Posterior vena cava (tissue), 2 donors: Measurements from ENCODE around the gene ASIP. TPM values are rescaled to one million over a fixed set of nuclear protein-coding genes. Genes with fewer than 3 reads are reported as not detected.
"Not testable (repeated sequence)": the region's sequence is repeated elsewhere in the genome, so short reads cannot be mapped to it uniquely, and the experiment has no call there.

Experiments used
- DNase-seq: peaks from one replicate; pipeline ENCODE4 v3.0.0-alpha.2; 2020; ENCODE audit warnings: low spot score
- intact Hi-C, 2 donors: fragments of 100-400 bp; cut with DNase I; formaldehyde crosslinking; loops; one replicate each; pipeline versions ENCODE4 v1.14.1 to v1.14.2; 2022 to 2023
- total RNA-seq, 2 donors: library from RNA; stranded (reverse); fragmentation: NEBNext Ultra II Directional; extraction: Animal tissue kit (Norgen Biotek cat#: 25700); gene quantifications; one replicate each; pipeline ENCODE4 v1.2.1, GENCODE V29; 2021
- donor health status: DM: yes; HTN: yes; CAD: no.
- donor health status: DM: yes; HTN: yes; CAD: no.

Gene ASIP
- total RNA-seq, 2 donors from 2014 or later: not detected

- DNase-seq: no peak
These were observed 28.9 kb downstream of the ASIP start for GRCh38 chr20:34269996-34270627.

DNA sequence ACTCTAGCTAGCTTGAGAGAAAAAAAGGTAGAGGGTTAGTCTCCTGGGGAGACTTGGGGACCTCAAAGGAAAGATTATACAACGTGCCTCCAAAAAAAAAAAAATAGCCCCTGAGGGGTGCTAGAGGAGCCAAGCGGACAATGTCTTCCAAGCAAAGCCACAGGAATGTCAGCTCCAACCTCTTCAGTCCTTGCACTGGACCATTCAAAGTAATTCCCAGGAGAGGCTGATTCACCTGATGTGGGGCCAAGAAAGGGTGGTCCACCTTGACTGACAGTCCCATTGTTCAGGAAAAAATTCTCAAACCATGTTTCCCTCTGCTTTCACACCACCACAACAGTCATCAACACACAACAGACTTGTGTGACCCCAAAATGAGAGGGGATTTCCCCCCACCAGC lies 30.7 kb downstream of the ASIP start:
- intact Hi-C loops: no loop called here
- DNase-seq: no peak

More at GRCh38 chr20:34269996-34270627, 28.9 kb downstream of the ASIP start:
- intact Hi-C loops: no loop called here

DNA sequence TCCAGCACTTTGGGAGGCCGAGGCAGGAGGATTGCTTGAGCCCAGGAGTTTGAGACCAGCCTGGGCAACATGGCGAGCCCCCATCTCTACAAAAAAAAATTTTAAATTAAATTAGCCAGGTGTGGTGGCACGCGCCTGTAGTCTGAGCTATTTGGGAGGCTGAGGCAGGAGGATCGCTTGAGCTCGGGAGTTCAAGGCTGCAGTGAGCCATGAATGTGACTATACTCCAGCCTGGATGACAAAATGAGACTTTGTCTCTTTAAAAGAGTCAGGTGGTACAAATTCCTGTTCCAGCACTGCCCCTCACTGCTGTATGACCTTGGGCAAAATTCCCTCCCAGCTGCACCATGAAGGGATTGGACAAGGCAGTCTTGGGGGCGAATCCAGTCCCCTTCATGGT lies 33.5 kb downstream of the ASIP start:
- intact Hi-C loops: no loop called here
- no peak for DNase-seq

DNA sequence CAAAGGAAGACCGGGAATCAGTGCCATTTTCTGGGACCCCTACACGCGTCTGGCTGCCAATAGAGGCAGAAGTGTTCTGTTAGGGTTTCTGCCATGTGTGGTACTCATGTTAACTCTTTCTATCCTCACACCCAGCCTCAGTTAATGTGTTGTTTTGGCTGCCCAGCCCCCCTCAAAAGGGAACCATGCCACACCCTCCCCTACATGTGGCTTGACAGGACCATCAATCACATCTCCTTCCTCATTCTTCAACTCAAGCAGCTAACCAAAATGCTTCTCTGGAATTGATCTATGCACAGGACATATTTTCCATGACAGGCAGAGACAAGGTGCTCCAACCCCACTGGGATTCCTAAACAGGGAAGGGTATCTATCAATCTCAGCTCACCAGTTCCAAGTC lies 40.0 kb downstream of the ASIP start:
- intact Hi-C loops: no loop called here
- no peak for DNase-seq

- intact Hi-C loops: no loop called here
These were observed 40.8 kb downstream of the ASIP start for GRCh38 chr20:34282041-34282440.

DNA sequence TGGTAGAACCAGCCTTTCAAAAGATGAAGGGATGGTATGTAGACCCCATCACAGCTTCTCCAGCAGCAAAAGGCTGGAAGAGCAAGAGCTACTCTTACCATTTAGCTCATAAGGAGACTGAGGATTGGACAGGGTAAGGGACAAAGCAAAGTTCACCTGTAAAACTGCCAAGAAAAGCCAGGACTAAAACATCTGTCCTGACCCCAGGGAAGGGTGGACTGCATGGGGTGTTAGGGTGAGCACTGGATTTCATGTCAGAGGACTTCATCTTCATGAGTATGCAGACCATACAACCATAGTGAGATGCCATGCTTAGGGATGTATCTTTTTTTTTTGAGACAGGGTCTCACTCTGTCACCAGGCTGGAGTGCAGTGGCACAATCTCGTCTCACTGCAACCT lies 42.6 kb downstream of the ASIP start:
- intact Hi-C loops: no loop called here
- DNase-seq: no peak

More at GRCh38 chr20:34282041-34282440, 40.8 kb downstream of the ASIP start:
- no peak for DNase-seq

GRCh38 chr20:34285450-34285849 lies 44.2 kb downstream of the ASIP start:
- intact Hi-C loops: no loop called here
- no peak for DNase-seq

DNA sequence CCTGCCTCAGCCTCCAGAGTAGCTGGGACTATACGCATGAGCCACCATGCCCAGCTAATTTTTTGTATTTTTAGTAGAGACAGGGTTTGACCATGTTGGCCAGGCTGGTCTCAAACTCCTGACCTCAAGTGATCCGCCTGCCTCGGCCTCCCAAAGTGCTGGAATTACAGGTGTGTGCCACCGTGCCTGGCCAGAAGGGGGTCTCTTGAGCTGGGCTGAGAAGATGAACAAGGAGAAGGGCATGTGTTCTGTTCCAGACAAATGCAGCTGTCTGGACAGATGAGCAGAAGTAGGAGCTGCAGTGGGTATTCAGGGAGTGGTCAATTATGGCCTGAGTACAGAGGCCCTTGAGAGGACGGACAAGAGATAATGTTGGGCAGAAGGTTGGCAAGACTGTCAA lies 46.3 kb downstream of the ASIP start:
- intact Hi-C loops, DNase-seq: not testable (repeated sequence)

DNA sequence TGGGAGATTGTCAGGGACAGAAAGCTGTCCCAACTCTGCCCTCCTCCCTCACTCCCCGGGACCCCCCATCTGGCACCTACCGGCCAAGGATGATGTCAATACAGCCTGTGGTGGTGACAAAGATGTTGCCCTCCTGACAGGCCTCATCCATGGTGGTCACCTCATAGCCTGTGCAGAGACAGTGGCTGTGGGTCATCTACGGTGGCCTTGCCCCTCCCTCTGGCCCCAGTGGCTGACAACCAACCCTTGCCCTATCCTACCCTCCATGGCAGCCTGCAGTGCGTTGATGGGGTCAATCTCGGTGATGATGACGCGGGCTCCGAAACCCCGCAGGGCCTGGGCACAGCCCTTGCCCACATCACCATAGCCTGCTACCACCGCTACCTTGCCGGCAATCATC lies 49.2 kb downstream of the ASIP start:
- intact Hi-C loops: no loop called here
- no peak for DNase-seq

DNA sequence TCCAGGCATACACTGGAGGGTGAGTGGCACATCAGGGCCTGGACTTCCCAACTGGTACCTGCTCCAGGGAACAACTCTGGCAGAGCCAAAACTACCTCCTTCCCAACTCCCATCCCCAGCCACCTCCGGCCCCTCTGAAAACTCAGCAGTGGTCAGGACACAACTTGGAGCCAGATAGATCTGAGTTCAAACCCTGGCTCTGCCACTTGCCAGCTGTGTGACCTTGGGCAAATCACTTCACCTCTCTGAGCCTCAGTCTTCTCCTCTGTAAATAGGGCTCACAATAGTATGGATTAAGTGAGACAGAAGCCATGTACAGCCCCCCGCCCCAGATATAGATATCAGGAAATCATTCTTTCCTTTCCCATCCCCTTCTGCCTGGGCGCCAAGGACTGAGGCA lies 51.3 kb downstream of the ASIP start:
- intact Hi-C loops: no loop called here
- DNase-seq: no peak

DNA sequence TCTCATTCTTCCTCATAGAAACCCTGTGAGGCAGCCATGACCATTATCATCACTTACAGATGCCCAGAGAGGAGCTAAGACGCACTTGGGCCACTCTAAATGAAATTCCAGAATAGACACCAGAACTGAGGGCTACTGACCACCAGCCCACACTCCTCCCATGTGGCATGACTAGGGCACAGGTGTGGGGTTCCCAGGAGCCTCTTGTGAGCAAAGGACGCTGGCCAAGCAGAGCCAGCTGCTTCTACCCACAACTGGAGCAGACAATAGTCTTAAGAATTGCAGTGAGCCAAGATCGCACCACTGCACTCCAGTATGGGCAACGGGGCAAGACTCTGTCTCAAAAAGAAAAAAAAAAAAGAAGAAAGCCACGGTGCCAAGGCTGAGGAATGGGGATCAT lies 51.9 kb downstream of the ASIP start:
- DNase-seq: no peak
- intact Hi-C loops: no loop called here

DNA sequence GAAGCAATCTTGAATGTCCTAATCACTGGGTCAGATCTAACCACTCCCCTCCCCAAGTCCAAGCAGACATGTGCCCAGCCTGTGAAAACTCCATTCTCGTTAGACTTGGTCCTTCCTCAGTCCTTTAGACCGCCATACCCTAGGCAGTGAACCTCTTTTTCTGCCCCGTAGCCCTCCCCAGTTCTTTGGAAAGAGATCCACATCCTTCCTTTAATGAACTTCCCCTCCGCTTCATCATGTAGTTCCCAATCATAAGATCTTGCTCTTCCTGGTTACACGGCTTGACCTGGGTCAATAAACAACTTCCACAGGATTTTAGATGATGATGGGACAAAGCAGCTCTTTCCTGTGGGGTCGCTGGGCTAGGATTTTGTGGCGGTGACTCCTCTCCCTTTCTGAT lies 52.4 kb downstream of the ASIP start:
- intact Hi-C loops: no loop called here
- no peak for DNase-seq

- DNase-seq: no peak
These were observed 53.3 kb downstream of the ASIP start for GRCh38 chr20:34294563-34294962.

GRCh38 chr20:34295284-34295683 lies 54.1 kb downstream of the ASIP start:
- intact Hi-C loops: no loop called here

More at GRCh38 chr20:34294563-34294962, 53.3 kb downstream of the ASIP start:
- intact Hi-C loops: no loop called here

DNA sequence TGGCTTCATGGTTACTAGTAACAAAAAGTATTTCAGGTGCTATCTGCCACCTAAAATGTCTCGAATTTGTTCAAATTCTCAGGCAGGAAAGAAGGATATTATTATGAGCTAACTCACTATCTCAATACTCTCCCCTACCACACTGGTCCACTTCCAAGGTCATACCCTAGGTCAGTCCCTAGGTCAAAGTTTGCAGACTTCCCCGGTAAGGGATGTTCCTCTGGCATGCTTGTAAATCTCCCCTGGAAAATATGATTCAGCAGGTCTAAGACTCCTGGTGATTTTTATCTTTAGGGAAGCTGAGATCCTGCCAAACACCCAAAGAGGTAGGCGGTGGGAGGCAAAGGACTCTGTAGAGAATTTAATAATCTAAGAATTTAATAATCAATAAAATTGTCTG lies 55.2 kb downstream of the ASIP start:
- intact Hi-C loops: no loop called here

More at GRCh38 chr20:34295284-34295683, 54.1 kb downstream of the ASIP start:
- no peak for DNase-seq

DNA sequence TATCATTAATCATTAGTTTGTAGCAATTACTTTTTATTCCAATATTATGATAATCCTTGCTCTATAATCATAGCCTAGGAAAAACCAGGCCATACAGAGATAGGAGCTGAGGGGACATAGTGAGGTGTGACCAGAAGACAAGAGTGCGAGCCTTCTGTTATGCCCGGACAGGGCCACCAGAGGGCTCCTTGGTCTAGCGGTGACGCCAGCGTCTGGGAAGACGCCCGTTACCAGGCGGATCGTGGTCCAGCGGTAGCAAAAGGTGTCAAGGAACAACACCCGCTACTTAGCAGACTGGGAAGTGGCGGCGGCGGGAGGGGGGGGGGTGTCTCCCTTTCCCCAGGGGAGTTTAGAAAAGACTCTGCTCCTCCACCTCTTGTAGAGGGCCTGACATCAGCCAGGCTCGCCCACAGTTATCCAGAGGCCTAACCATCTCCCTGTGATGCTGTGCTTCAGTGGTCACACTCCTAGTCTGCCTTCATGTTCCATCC lies 57.1 kb downstream of the ASIP start:
- DNase-seq, intact Hi-C loops: not testable (repeated sequence)

More for the DNA sequence above, 55.2 kb downstream of the ASIP start:
- no peak for DNase-seq

DNA sequence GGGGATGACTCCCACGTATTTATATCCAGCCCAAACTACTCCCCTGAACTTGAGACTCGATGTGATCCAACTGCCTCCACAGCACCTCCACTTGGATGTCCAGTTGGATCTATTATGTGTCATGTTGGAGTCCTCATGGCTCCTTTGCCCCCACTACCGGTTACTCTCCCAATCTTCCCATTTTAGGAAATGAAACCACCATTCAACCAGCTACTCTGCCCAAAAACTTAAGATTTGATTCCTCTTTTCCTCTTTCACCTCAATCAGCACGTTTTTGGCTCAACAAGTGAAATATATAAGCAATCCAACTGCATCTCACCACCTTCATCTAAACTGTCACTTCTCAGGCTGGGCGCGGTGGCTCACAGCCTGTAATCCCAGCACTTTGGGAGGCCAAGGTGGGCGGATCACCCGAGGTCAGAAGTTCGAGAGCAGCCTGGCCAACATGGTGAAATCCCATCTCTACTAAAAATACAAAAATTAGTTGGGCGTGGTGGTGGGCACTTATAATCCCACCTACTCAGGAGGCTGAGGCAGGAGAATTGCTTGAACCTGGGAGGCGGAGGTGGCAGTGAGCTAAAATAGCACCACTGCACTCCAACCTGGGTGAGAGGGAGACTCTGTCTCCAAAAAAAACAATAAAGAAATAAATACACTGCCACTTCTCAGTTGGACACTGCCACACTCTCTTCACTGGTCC lies 58.5 kb downstream of the ASIP start:
- intact Hi-C loops: no loop called here
- no peak for DNase-seq

DNA sequence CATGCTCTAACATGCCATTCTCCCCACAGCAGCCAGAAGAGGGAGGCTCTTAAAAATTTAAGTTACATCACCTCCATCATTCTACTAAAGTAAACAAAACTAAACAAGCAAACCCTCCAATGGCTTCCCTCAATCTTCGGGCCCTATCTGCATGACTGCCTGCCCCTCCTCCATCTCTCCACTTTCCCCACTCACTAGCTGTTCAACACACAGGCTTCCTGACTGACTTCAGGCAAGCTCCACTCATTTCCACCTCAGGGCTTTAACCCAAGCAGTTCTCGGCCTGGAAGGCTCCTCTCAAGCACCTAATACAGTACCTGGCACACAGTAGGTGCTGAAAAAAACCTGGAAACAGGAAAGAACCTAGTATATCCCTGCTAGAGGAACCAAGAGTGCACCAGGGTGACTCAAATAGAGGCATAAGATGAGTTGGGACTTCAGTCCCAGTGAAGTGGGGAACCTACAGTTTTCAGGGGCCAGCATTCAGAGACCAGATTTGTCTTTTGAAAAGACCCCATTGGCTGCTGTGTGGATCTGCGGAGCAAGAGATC lies 59.1 kb downstream of the ASIP start:
- intact Hi-C loops: no loop called here
- DNase-seq: no peak

- no peak for DNase-seq
- intact Hi-C loops: no loop called here
These were observed 59.8 kb downstream of the ASIP start for GRCh38 chr20:34300809-34301586.
